Stimulated activated CD4-positive, alpha-beta T cell treated with anti-CD3 and anti-CD28 coated beads, Interleukin-15, amount 100 ng/mL, for 1 hour (primary cell): ENCODE results near the gene ATP8B3.

ENCODE experiments used
- DNase-seq, 2 donors: peaks; one replicate each; pipeline ENCODE4 v3.0.0-alpha.2; 2020; ENCODE audit warnings: low read depth in 1 of 2, low spot score in 1 of 2

ATP8B3 gene

DNA sequence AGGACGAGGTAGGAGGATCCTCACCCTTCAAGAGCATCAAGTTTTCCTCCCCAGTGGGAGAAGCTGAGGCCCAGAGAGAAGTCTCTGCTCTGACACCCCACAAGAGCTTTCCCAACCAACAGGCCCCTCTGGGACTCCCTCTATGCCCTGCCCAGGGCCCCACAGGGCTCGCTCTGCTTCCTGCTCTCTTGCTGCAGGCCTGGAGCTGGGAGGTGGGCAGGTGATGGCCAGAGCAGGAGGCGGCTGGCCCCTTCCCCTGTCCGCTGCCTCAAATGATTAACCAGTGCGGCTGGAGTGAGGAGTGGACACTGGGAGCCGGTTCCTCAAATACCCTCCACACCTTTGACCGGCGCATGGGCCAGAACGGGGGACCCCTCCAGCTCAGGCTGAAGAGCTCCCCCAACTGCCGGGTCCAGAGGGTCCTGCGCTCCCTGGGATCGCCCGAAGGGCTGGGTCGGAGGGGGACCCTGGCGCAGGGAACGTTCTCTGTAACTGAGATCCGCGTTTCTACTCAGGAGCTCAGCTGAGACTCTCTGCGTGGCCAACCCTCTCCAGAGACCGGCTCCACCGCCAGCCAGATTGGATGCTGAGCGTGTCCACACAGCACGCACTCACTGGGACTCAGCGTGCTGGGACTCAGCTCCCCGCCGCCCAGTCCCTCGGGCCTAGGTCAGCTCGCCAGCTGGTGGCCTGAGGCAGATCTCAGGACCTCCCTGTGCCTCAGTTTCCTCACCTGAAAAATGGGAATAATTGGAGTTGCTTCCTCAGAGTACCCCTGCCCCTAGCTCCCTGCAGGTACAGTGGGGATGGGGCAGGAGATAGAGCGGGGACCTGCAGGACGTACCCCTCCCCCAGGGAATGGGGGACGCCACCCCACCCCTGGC is 65.4 kb downstream of the ATP8B3 start:
- DNase-seq: no peak

DNA sequence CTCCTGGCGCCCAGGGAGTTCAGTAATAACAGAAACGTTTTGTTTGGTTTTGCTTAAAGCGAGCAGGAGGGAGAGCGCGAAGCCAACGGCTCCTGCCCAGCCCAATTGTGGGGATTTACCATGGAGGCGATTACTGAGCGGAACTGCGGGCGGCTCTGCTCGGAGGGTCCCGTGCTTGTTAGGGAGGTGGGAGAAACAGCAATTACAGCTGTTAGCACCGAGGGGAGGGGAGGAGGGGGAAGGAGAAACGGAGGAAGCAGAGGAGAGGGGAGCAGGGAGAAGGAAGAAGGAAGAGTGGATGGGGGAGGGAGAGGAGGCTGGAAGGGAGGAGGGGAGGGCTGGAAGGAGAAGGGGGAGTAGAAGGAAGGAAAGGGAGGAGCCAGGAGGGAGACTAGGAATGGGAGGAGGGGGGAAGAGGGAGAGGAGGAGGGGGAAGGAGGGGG is 66.5 kb downstream of the ATP8B3 start:
- DNase-seq: no peak

DNA sequence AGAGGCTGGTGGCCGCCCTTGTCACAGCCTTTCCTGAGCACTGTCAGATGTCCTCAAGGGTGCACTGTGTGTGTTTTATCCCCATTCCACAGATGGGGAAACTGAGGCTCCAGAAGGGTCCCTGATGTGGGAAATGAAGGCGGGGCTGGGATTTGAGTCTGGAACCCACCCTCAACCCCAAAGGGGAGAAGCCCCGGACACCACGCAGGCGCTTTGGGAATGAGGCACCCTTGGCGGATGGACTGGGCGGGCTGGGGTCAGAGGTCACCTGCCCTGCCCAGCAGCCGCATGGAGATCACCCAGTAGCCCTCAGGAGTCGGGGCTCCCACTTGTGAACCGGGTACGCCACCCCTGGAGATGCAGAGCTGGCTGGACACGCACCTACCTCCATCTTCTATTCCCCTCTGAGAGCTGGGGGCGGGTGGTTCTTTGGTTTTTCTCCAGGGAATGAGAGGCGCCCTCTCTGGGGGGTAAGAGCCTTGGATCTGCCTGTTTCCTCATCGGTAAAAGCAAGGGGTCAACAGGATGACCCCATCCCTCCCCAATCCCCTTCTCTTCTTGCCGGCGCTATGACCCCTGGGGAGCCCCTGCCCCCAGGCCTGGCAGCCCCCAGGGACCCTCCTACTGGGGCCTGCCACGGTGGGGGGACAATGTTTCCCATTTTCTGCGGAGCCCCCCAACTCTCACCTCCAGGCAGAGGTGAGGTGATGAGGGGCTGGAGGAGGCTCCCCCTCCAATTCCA is 67.1 kb downstream of the ATP8B3 start:
- DNase-seq: no peak

DNA sequence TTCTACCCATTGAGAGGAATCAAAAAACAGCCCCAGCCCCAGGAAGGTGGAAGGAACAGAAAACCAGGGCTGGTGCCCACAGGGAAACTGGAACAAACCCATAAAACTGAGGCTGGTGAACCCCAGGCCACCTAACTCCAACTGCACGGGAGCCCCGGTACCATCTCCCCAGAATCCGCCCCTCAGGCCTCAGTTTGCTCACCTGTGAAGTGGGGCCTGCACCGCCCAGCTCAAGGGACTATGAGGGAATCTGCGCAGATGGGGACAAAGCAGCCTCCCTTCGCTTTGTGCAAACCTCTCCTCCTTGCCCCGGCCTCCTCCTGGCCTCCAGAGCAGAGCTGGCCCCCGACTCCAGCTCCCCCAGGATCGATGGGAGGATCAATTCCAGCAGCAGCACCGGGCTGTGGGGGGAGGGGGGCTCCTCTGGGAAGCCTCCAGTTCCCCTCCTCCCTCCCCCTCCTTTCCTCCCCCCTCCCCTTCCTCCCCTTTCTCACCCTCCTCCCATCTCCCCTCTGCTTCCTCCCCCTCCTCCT is 67.9 kb downstream of the ATP8B3 start:
- DNase-seq: no peak

DNA sequence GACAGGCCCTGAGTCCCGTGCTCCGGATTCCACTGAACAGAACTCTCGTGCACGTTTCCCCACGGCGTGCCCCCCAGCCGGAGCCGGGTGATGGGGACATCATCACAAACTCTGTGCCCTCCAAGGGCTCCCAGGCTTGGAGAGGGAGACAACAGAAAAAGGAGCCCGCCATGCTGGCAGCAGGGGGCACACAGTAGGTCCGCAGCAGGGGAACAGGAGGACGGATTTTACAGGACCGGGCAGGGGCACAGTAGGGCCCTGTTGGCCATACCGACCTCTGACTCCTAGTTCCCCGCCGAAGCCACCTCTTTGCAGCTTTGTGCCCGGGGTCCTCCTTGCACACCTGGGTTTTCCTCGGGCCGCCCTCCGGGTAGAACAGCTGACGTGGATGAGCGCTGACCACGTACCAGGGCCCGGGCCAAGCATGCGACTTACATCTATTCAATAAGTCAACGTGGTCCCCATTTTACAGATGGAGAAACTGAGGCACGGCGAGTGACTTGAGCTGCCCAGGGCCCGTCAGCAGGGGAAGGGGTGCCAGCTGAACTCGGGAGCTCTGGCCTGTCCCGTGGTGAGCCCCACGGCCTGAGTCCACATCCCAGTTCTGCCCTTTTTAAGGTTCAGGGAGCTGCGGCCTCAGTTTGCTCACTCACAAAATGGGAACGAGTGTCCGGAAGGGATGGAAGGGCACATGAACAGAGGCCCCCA is 68.9 kb downstream of the ATP8B3 start:
- DNase-seq: no peak

DNA sequence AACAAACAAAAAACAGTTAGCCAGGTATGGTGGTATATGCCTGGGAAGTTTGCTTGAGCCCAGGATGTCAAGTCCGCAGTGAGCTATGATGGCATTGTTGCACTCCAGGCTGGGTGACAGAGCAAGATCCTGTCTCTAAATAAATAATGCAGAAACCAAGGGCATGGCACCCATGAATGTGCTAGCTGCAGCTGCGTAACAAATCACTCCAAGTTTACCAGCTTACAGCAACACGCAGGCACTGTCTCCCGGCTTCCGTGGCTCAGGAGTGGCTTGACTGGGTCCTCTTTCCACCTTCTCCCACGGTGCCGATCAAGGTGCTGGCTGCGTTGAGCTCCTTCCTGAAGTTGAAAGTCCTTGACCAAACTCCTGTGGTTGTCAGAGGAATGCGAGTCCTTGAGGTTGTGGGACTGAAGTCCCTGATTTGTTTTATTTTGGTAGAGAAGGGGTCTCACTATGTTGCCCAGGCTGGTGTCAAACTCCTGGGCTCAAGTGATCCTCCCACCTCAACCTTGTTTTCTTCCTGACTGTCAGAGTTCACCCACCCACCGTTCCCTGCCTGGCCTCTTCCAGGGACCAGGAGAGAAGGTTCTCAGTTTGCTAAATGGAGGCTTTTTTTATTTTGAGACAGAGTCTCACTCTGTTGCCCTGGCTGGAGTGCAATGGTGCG is 72.0 kb downstream of the ATP8B3 start:
- DNase-seq: no peak

DNA sequence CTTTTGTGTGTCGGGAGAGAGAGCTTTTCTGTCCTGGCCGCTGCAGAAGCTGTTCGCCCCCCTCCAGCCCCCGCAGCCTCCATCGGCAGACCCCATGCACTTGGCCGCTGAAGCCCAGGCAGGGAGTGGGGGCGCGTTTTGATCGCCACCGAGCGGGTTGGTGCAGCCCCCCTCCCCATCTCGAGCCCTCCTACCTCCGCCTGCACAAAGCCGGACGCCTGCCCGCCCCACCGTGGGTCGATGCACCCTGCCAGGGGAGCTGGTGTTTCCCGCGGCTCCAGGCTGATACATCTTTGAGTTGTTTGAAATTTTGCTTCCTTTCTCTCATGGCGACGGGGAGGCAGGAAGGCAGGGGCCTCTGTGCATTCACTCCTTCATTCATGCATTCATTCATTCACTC is 75.1 kb downstream of the ATP8B3 start:
- DNase-seq: no peak

DNA sequence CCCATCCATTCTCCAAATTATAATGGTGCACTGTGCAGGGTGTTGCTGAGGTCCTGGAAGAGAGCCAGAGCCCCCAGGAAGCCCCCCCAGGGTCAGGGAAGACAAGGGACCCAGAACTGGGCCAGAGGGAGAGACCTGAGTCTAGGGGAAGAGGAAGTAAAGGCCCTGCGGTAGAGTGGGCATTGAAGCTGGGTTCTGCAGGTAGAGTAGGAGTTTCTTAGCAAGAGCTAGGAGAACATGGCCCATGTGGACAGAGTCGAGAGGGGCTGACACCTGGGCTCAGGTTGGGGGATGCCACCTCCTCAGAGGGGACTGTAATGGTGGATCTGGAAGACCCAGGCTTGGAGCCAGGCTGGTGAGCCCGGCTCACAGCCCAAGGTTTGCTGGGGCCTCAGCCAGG is 75.8 kb downstream of the ATP8B3 start:
- DNase-seq: no peak

DNA sequence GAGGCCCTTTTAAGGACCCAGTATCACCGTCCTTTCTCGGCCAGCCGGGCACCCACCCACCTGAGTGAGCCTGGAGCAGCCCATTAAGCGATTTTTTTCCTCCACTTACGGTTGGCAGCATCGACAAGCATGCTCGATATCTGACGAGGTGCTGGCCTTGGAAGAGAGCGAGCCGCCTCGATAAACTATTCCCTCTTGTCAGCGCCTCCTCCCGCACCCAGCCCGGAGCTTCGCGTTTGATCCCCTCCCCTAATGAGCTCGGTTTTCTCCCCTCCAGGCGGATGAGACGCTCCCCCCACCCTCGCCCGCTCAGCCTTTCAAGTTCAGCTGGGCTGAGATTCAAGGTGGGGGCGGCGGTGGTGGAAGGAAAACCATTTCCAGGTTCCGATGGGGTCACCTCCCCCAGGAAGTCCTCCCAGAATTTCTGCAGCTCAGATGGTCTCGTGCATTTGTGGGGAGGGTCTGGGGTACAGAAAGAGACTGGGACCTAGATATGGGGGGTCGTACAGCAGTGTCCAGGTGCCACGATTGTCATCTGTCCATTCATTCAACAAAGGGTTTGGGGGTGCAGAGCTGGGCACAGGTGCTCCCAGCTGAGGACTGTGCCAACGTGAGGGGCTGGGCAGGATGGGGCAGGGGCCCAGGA is 77.6 kb downstream of the ATP8B3 start:
- DNase-seq: no peak
